ENCODE results near the gene WSCD1.

- TF ChIP-seq POLR2A (IDR thresholded peaks at IDR 0.05) (no peak), CTCF (IDR thresholded peaks at IDR 0.05) (no peak), EP300 (IDR thresholded peaks at IDR 0.05) (no peak)
These were observed 98.1 kb downstream of the WSCD1 start for GRCh38 chr17:6168296-6168695.

Measured in ovary (tissue), 3 donors.